GM12878 (cell line): ENCODE data around the gene REEP5. TPM values are rescaled to one million over a fixed set of nuclear protein-coding genes. Genes with fewer than 3 reads are reported as not detected.

ENCODE experiments used
- ATAC-seq: fragments of 200-7000 bp; cut with Tn5 transposase; 3 replicates; pipeline ENCODE4 v1.9.1; 2020; ENCODE audit warnings: mild to moderate bottlenecking, moderate library complexity
- BruUV-seq: library from RNA; stranded (reverse); fragments of 400-500 nt; replicated peaks from 2 replicates; lab custom pipeline; 2021; lab: Mats Ljungman, UMichigan
- CTCF ChIA-PET: fragments of 300-600 bp; sonication (Branson Sonifier 250); formaldehyde crosslinking; extraction: SDS; loops from one replicate; lab custom pipeline; 2021; ENCODE audit warnings: inconsistent platforms; lab: Yijun Ruan, JAX
- POLR2A ChIA-PET: fragments of 350-600 bp; formaldehyde crosslinking; extraction: SDS; loops from one replicate; lab custom pipeline; 2021; ENCODE audit warnings: inconsistent platforms; lab: Charles Lee
- RAD21 ChIA-PET: fragments of 300-600 bp; sonication (Branson Sonifier 250); formaldehyde crosslinking; loops from one replicate; lab custom pipeline; 2023; ENCODE audit warnings: antibody characterized with exemption; ENCODE audit not compliant: unreplicated experiment; lab: Charles Lee
- SMC1A ChIA-PET: fragments of 300-600 bp; sonication (Branson Sonifier 250); formaldehyde crosslinking; loops from one replicate; lab custom pipeline; 2023; ENCODE audit not compliant: unreplicated experiment, uncharacterized antibody; lab: Charles Lee
- DNase-seq: peaks from one replicate; pipeline ENCODE4 v3.0.0-alpha.2; 2011; ENCODE audit warnings: low read depth, low spot score
- FAIRE-seq: peaks from 3 replicates; lab custom pipeline; 2011; peaks lifted over from hg19 to GRCh38; lab: Jason Lieb, UNC
- H2AFZ ChIP-seq: 2 replicates; pipeline ENCODE4 v1.6.0; 2011; ENCODE audit warnings: low read depth, low read length, control low read depth; ENCODE audit not compliant: control insufficient read depth
- H3K27ac ChIP-seq: 2 replicates; pipeline ENCODE4 v1.5.1; 2011; ENCODE audit warnings: control low read depth; ENCODE audit not compliant: control insufficient read depth, insufficient read depth
- H3K27me3 ChIP-seq, 2 experiments: replicated peaks in 1 of 2; 2 replicates each; pipeline versions ENCODE4 v1.6.0 to v1.6.1; 2011; ENCODE audit warnings: low read length in 1 of 2; ENCODE audit not compliant: control insufficient read depth in 2 of 2, insufficient read depth in 2 of 2
- H3K36me3 ChIP-seq, 2 experiments: 2 replicates each; pipeline ENCODE4 v1.5.1; 2011; ENCODE audit warnings: low read length in 1 of 2; ENCODE audit not compliant: control insufficient read depth in 2 of 2, insufficient read depth in 2 of 2
- H3K4me1 ChIP-seq: 2 replicates; pipeline ENCODE4 v1.6.1; 2011; ENCODE audit warnings: mild to moderate bottlenecking, low read length, moderate library complexity, mixed read lengths; ENCODE audit not compliant: control insufficient read depth, insufficient read depth
- H3K4me2 ChIP-seq: 2 replicates; pipeline ENCODE4 v1.6.0; 2011; ENCODE audit warnings: control low read depth; ENCODE audit not compliant: control insufficient read depth, insufficient read depth
- H3K4me3 ChIP-seq: fragments of 200-600 bp; sonication (generic); 2 replicates; pipeline ENCODE4 v1.5.1; 2016
- H3K79me2 ChIP-seq: 2 replicates; pipeline ENCODE4 v1.6.0; 2011; ENCODE audit warnings: low read length; ENCODE audit not compliant: control insufficient read depth, insufficient read depth
- H3K9ac ChIP-seq: 2 replicates; pipeline ENCODE4 v1.8.0; 2011; ENCODE audit warnings: low read length, control low read depth, mixed read lengths; ENCODE audit not compliant: control insufficient read depth, insufficient read depth
- H3K9me3 ChIP-seq: replicated peaks from 3 replicates; pipeline ENCODE4 v1.5.1; 2011; ENCODE audit warnings: mild to moderate bottlenecking, low read length; ENCODE audit not compliant: control insufficient read depth, insufficient read depth
- H4K20me1 ChIP-seq: 2 replicates; pipeline ENCODE4 v1.6.0; 2011; ENCODE audit not compliant: control insufficient read depth, insufficient read depth
- EP300 ChIP-seq, 2 experiments: fragments of 150-350 bp in 1 of 2; IDR thresholded peaks; 2 replicates each; pipeline ENCODE4 v1.6.1; 2011 to 2012; ENCODE audit warnings: low read depth in 2 of 2, low read length in 2 of 2, borderline replicate concordance in 1 of 2, improper control_type of control experiment in 1 of 2, inconsistent platforms in 1 of 2; ENCODE audit not compliant: control insufficient read depth in 1 of 2
- PBX3 ChIP-seq: IDR thresholded peaks from 2 replicates; pipeline ENCODE4 v1.6.1; 2011; ENCODE audit warnings: mild to moderate bottlenecking, low read depth, low read length, moderate library complexity; ENCODE audit not compliant: insufficient replicate concordance
- PKNOX1 ChIP-seq: fragments of 450-650 bp; IDR thresholded peaks from 2 replicates; pipeline ENCODE4 v1.6.1; 2016; ENCODE audit warnings: mild to moderate bottlenecking
- WGBS: methylation state at CpG from one replicate; pipeline ENCODE4 v1.1.6; 2016; ENCODE audit warnings: low lambda C conversion rate; ENCODE audit not compliant: insufficient replicate concordance, insufficient coverage; ENCODE audit errors: missing lambda C conversion rate; 5-methylcytosine and 5-hydroxymethylcytosine counted together
- in situ Hi-C: fragments of 300-500 bp; cut with MboI; formaldehyde crosslinking; loops from 9 replicates; pipeline ENCODE4 v1.14.3; 2018; ENCODE audit warnings: mixed read lengths
- intact Hi-C: fragments of 100-400 bp; cut with micrococcal nuclease; formaldehyde crosslinking; loops from one replicate; pipeline ENCODE4 v1.14.2; 2022; ENCODE audit not compliant: unreplicated experiment
- polyA plus RNA-seq, 11 experiments: library from polyadenylated mRNA; depleted of rRNA in 4 of 11; unstranded in 6 of 11; stranded (reverse) in 5 of 11; fragments of >200 nt; fragmentation: Nextera tagmentation in 4 of 11; fragmentation: Illumina TruSeq in 1 of 11; extraction: Ambion mirVana in 4 of 11; extraction: Trizol in 1 of 11; gene quantifications; 1 replicate in 1 of 11; 2 replicates in 10 of 11; pipeline versions ENCODE4 v1.2.1 to v1.2.3, GENCODE V29; 2011 to 2016; ENCODE audit warnings: inconsistent platforms in 2 of 11, missing spikeins in 2 of 11, low read depth in 1 of 11
- total RNA-seq, 4 experiments: library from RNA; depleted of rRNA in 3 of 4; stranded (reverse); fragments of >200 nt in 3 of 4; fragmentation: Illumina TruSeq in 1 of 4; extraction: Trizol in 1 of 4; gene quantifications; 2 replicates each; pipeline versions ENCODE4 v1.2.1 to v1.2.3, GENCODE V29; 2013 to 2021

Gene REEP5
- total and polyA plus RNA-seq, 10 of the 15 experiments (the other 5 are each of a cell fraction or from before 2014, with no cell fraction given): 30.5 to 211 (median 113) TPM

GRCh38 chr5:112849912-112850311, 72.1 kb downstream of the REEP5 start:
- in situ Hi-C loops: no loop called here

More at GRCh38 chr5:112849912-112850311, 72.1 kb downstream of the REEP5 start:
- no peak overlapping the region for H3K9ac ChIP-seq
- H3K27ac ChIP-seq: no peak overlapping the region
- H3K4me3 ChIP-seq: no peak overlapping the region
- no peaks in the 10 kb centered on the region for H3K27me3 ChIP-seq
- DNase-seq (no peak), FAIRE-seq (no peak), ATAC-seq (no peak)
- intact Hi-C loops: loop anchor here (2.0 to 5.0 kb wide), 2 partner anchors 158 to 299 kb away; no protein-coding TSS in a partner anchor
- H3K36me3 ChIP-seq: no peaks in the 10 kb centered on the region
- no peak overlapping the region for H3K4me2 ChIP-seq
- no peak for TF ChIP-seq PBX3
- TF ChIP-seq EP300 (IDR thresholded peaks at IDR 0.05; ENCODE audit: borderline replicate concordance in 1 of 2, control insufficient read depth in 1 of 2, low read depth in 2 of 2, low read length in 2 of 2): no peak
- TF ChIP-seq PKNOX1: 0 out of 2 replicates have a peak, but pooled peaks have one; percentile 15
- RAD21 ChIA-PET: no interaction called here
- H3K4me1 ChIP-seq: no peaks in the 10 kb centered on the region
- H4K20me1 ChIP-seq: no peaks in the 10 kb centered on the region
- H3K9me3 ChIP-seq: peaks cover 2% of the 10 kb centered on the region; the same call in 2 of the 3 replicates
- POLR2A ChIA-PET: interaction anchor here (0.6 kb wide), 1 partner anchor 23 kb away, joined by 5 read pairs; no protein-coding TSS in a partner anchor
- SMC1A ChIA-PET: no interaction called here
- BruUV-seq: no TSS peak
- H3K79me2 ChIP-seq: no peaks in the 10 kb centered on the region
- CTCF ChIA-PET: interaction anchor here (1.1 kb wide), 1 partner anchor 73 kb away, joined by 3 read pairs; no protein-coding TSS in a partner anchor
- H2AFZ ChIP-seq: no peak overlapping the region
- WGBS: 61% methylated on average over 2 of the region's 2 CpGs
